GM18499 (cell line): ENCODE measurements around the gene ARHGEF16.

Experiments
- ATAC-seq: cut with Tn5 transposase; IDR thresholded peaks from one replicate; pipeline ENCODE4 v1.9.1; 2021; ENCODE audit warnings: moderate number of reproducible peaks; ENCODE audit not compliant: insufficient read depth, unreplicated experiment

ARHGEF16 gene

DNA sequence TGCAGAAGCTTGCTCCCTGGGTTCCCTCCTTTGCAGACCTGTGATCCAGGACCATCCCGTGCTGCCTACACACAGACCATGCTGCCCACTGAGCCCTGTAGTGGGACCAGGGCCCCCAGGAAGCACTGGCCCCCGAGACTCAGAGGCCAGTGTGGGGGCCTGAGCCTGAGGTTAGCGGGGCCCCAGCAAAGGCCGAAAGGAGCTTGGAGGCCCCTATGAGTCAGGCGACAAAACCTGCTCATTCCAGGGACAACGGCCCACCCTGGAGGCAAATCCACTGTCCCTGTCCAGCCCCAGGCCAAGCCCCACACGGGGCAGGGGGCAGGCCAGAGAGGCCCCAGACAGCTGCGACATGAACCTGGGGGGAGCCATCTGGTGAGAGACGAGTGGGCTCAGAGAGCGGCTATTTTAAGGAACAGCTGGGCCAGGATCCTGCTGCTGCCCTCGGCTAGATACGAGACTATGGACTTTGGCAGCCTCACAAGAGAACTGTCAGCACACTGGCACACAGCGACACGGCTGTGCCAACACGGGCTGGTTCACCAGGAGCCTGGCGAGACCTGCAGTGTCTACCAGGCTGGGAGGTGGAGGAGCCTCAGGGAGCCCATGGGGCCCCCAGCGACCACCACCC, 74.7 kb downstream of the ARHGEF16 start:
- no peak for ATAC-seq

DNA sequence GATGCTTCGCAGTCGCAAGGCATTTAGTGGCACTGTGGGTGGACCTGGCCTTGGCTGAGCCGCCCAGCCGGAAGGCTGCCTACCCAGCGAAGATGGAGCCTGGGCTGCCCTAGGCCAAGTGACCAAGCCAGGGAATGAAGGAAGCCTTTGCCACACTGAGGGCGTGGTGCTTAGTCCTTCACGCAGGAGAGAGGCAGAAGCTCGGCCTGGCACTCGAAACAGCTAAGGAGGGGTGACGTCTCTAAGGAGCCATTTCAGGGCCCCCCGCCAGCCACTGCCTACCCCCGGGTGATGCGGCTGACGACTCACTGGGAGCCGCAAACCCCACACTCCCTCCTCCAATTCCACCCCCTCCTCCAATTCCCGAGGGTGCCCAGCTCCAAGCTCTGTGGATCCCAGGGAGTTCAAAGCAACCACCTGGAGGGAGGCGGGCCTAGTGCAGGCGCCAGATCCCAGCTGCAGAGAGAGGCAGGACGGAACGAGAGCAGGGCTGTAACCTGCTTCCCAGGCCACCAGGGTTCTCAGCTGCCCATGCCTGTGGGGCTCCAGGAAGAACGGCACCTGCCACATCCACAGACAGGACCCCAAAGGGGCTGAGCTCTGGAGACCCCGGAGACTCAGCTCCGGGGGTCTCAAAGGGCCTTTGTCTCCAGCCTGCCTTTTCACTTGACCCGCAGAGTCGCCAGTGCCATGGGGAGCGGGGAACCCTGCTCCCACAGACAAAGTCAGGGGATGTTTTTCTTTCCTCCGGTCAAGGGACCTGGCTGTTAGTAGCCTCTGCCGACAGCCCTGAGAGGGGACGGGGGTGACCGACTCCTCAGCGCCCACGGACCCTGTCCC, 75.8 kb downstream of the ARHGEF16 start:
- no peak for ATAC-seq
